Activated CD4-positive, CD25-positive, alpha-beta regulatory T cell treated with anti-CD3 and anti-CD28 coated beads, Interleukin-2, amount 50 U/mL, for 72 hours (primary cell): ENCODE data around the gene POU3F2.

Experiments used
- DNase-seq: peaks from one replicate; pipeline ENCODE4 v3.0.0; 2021

POU3F2 gene

GRCh38 chr6:98834060-98835031, at the start of gene POU3F2:
POU3F2 (plus strand) TSS chr6:98834574; CDS start chr6:98834874, 300 bp downstream.
- DNase-seq: peak; percentile 65

GRCh38 chr6:98787435-98787834, 46.9 kb upstream of the POU3F2 start:
- no peak for DNase-seq

- DNase-seq: no peak
Observed at GRCh38 chr6:98787961-98788360, 46.4 kb upstream of the POU3F2 start.

GRCh38 chr6:98794307-98794842, 40.0 kb upstream of the POU3F2 start:
- DNase-seq: no peak

- no peak for DNase-seq
Observed at GRCh38 chr6:98797217-98797994, 37.0 kb upstream of the POU3F2 start.

GRCh38 chr6:98800866-98801265, 33.5 kb upstream of the POU3F2 start:
- DNase-seq: no peak

GRCh38 chr6:98808541-98809210, 25.7 kb upstream of the POU3F2 start:
- no peak for DNase-seq

- DNase-seq: no peak
Observed at GRCh38 chr6:98812220-98812619, 22.2 kb upstream of the POU3F2 start.

- DNase-seq: no peak
Observed at GRCh38 chr6:98816799-98817198, 17.6 kb upstream of the POU3F2 start.

- no peak for DNase-seq
Observed at GRCh38 chr6:98821756-98822405, 12.5 kb upstream of the POU3F2 start.

GRCh38 chr6:98823428-98824161, 10.8 kb upstream of the POU3F2 start:
- no peak for DNase-seq

- peak; percentile 30 for DNase-seq
Observed at GRCh38 chr6:98824162-98824901, 10.0 kb upstream of the POU3F2 start.

- DNase-seq: no peak
Observed at GRCh38 chr6:98824902-98825599, 9.3 kb upstream of the POU3F2 start.

GRCh38 chr6:98825600-98826230, 8.7 kb upstream of the POU3F2 start:
- no peak for DNase-seq

- DNase-seq: no peak
Observed at GRCh38 chr6:98827295-98828159, 6.8 kb upstream of the POU3F2 start.

GRCh38 chr6:98828211-98828788, 6.1 kb upstream of the POU3F2 start:
- DNase-seq: no peak

- no peak for DNase-seq
Observed at GRCh38 chr6:98828941-98829411, 5.4 kb upstream of the POU3F2 start.

- no peak for DNase-seq
Observed at GRCh38 chr6:98830146-98830545, 4.2 kb upstream of the POU3F2 start.
